OCI-LY3 (cell line): ENCODE results near the gene FOXP3.

ENCODE experiments used
- EZH2phosphoT487 ChIP-seq: fragments of 200-600 bp; shearing (Covaris generic); IDR thresholded peaks from 2 replicates; pipeline ENCODE4 v1.6.1; 2018; ENCODE audit warnings: antibody characterized with exemption, mixed run types, low read depth
- TF ChIP-seq, protein P1 (sequence below): fragments of 200-600, 300-600 bp; sonication (generic); IDR thresholded peaks from 2 replicates; pipeline ENCODE4 v1.5.1; 2014; ENCODE audit warnings: antibody characterized with exemption, low read length, low read depth

DNA sequence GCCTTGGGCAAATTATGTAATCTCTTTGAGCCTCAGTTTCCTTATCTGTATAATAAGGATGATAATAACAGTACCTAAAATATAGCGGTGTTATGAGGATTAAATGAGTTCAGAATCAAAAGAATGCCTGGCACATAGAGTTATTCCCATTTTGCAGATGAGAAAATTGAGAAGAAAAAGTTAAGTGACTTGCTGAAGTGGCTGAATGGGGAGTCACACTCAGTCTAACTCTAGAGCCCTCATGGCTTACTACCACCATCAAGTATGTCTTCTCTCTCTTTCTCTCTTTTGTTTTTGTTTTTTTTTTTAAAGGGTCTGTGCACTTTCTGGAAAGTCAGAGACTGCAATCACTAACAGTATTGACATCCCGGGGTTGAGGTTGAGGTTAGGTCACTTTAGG lies 32.0 kb downstream of the FOXP3 start:
- TF ChIP-seq, protein P1, sequence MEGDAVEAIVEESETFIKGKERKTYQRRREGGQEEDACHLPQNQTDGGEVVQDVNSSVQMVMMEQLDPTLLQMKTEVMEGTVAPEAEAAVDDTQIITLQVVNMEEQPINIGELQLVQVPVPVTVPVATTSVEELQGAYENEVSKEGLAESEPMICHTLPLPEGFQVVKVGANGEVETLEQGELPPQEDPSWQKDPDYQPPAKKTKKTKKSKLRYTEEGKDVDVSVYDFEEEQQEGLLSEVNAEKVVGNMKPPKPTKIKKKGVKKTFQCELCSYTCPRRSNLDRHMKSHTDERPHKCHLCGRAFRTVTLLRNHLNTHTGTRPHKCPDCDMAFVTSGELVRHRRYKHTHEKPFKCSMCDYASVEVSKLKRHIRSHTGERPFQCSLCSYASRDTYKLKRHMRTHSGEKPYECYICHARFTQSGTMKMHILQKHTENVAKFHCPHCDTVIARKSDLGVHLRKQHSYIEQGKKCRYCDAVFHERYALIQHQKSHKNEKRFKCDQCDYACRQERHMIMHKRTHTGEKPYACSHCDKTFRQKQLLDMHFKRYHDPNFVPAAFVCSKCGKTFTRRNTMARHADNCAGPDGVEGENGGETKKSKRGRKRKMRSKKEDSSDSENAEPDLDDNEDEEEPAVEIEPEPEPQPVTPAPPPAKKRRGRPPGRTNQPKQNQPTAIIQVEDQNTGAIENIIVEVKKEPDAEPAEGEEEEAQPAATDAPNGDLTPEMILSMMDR, result no peak
- no peak for TF ChIP-seq EZH2phosphoT487
